Ishikawa (cell line): ENCODE data around the gene IL34.

Experiments used
- RAD21 ChIP-seq: IDR thresholded peaks from 2 replicates; pipeline ENCODE4 v1.6.1; 2012; ENCODE audit warnings: low read depth
- TF ChIP-seq, protein P1 (sequence below): IDR thresholded peaks from 2 replicates; pipeline ENCODE4 v1.6.1; 2012

DNA sequence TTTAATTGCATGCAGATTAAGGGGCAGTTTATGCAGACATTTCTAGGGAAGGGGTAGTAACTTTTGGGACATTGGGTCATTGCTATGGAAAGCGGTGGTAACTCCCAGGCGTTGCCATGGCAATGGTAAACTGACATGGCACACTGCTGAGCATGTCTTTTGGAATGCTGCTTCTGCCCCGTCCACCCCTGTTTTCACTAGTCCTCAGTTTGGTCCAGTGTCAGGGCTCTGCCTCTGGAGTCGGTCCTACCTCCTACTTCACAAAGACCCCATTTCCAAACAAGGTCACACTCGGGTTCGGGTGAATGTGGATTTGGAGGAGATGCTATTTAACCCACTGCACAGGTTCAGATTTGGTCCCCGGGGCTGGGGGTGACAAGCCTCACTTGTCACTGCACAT is 2.9 kb downstream of the IL34 start:
- TF ChIP-seq RAD21: no peak
- TF ChIP-seq, protein P1, sequence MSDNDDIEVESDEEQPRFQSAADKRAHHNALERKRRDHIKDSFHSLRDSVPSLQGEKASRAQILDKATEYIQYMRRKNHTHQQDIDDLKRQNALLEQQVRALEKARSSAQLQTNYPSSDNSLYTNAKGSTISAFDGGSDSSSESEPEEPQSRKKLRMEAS: no peak
